ENCODE data around the gene C9orf152. TPM values are rescaled to one million over a fixed set of nuclear protein-coding genes. Genes with fewer than 3 reads are reported as not detected.

The C9orf152 gene
- total RNA-seq, 1 experiment from 2014 or later = 0.95 TPM

GRCh38 chr9:110175275-110175968 lies 32.5 kb downstream of the C9orf152 start:
- H3K27me3 ChIP-seq (ENCODE audit: low read length) = no peaks in the 10 kb centered on the region
- DNase-seq = no peak
- H2AFZ ChIP-seq (ENCODE audit: low read length) = no peak overlapping the region
- H4K20me1 ChIP-seq (ENCODE audit: low read length) = no peaks in the 10 kb centered on the region
- H3F3A ChIP-seq (ENCODE audit: low read length, unreplicated experiment) = no peaks in the 10 kb centered on the region
- H3K4me2 ChIP-seq (ENCODE audit: low read length) = no peak overlapping the region
- no TSS peak for BruUV-seq (replicated peaks)
- POLR2A ChIA-PET (ENCODE audit: unreplicated experiment) = no interaction called here
- no peak overlapping the region for H3K4me3 ChIP-seq (ENCODE audit: low read length)
- CTCF ChIA-PET = no interaction called here
- no peak overlapping the region for H3K9ac ChIP-seq (ENCODE audit: low read length)
- H3K4me1 ChIP-seq (ENCODE audit: insufficient read depth, low read length) = peaks cover 13% of the 10 kb centered on the region
- intact Hi-C loops (cut with micrococcal nuclease) = no loop called here
- H3K27ac ChIP-seq (ENCODE audit: low read length) = no peak overlapping the region
- H3K9me3 ChIP-seq (ENCODE audit: low read length) = no peaks in the 10 kb centered on the region
- no peaks in the 10 kb centered on the region for H3K79me2 ChIP-seq (ENCODE audit: low read length)
- TF ChIP-seq EZH2 (IDR thresholded peaks at IDR 0.05; ENCODE audit: low read length, unreplicated experiment) = no peak
- TF ChIP-seq CTCF (conservative IDR thresholded peaks at IDR 0.05; ENCODE audit: low read depth, low read length) = no peak
- no peak for TF ChIP-seq EZH2phosphoT487 (IDR thresholded peaks at IDR 0.05; ENCODE audit: borderline replicate concordance, low read length)
- 0 out of 2 replicates have a peak, but pooled peaks cover 2% of the 10 kb centered on the region for H3K36me3 ChIP-seq (ENCODE audit: low read depth, low read length)
- no peaks in the 10 kb centered on the region for H3K9me2 ChIP-seq (replicated peaks; ENCODE audit: low read length)
- no peak for ATAC-seq

- Histone ChIP-seq H3K9me3 (ENCODE audit: low read length) (no peaks in the 10 kb centered on the region), H3K27me3 (ENCODE audit: low read length) (no peaks in the 10 kb centered on the region), H3K27ac (ENCODE audit: low read length) (no peak overlapping the region), H3F3A (ENCODE audit: low read length, unreplicated experiment) (no peaks in the 10 kb centered on the region), H3K4me3 (ENCODE audit: low read length) (no peak overlapping the region), H3K36me3 (ENCODE audit: low read depth, low read length) (peaks cover 5% of the 10 kb centered on the region), H3K9ac (ENCODE audit: low read length) (no peak overlapping the region), H4K20me1 (ENCODE audit: low read length) (no peaks in the 10 kb centered on the region), H3K79me2 (ENCODE audit: low read length) (no peaks in the 10 kb centered on the region), H3K9me2 (replicated peaks; ENCODE audit: low read length) (no peaks in the 10 kb centered on the region), H3K4me2 (ENCODE audit: low read length) (no peak overlapping the region), H3K4me1 (ENCODE audit: insufficient read depth, low read length) (no peaks in the 10 kb centered on the region), H2AFZ (ENCODE audit: low read length) (no peak overlapping the region)
- no TSS peak for BruUV-seq (replicated peaks)
- no peak for DNase-seq
- no peak for TF ChIP-seq CTCF (conservative IDR thresholded peaks at IDR 0.05; ENCODE audit: low read depth, low read length)
- no peak for TF ChIP-seq EZH2phosphoT487 (IDR thresholded peaks at IDR 0.05; ENCODE audit: borderline replicate concordance, low read length)
- TF ChIP-seq EZH2 (IDR thresholded peaks at IDR 0.05; ENCODE audit: low read length, unreplicated experiment) = no peak
- intact Hi-C loops (cut with micrococcal nuclease) = no loop called here
- no peak for ATAC-seq
- POLR2A ChIA-PET (ENCODE audit: unreplicated experiment) = no interaction called here
- CTCF ChIA-PET = no interaction called here
Observed at GRCh38 chr9:110173322-110173642, 34.7 kb downstream of the C9orf152 start.

- H4K20me1 ChIP-seq (ENCODE audit: low read length) = no peaks in the 10 kb centered on the region
- ChIA-PET CTCF (interaction anchor here (0.7 kb wide), 1 partner anchor 267 kb away, joined by 4 read pairs; no protein-coding TSS in a partner anchor), POLR2A (ENCODE audit: unreplicated experiment) (no interaction called here)
- H2AFZ ChIP-seq (ENCODE audit: low read length) = no peak overlapping the region
- DNase-seq (no peak), ATAC-seq (no peak)
- no peaks in the 10 kb centered on the region for H3K27me3 ChIP-seq (ENCODE audit: low read length)
- no peaks in the 10 kb centered on the region for H3F3A ChIP-seq (ENCODE audit: low read length, unreplicated experiment)
- no peak for TF ChIP-seq EZH2 (IDR thresholded peaks at IDR 0.05; ENCODE audit: low read length, unreplicated experiment)
- no peak for TF ChIP-seq CTCF (conservative IDR thresholded peaks at IDR 0.05; ENCODE audit: low read depth, low read length)
- no peak for TF ChIP-seq EZH2phosphoT487 (IDR thresholded peaks at IDR 0.05; ENCODE audit: borderline replicate concordance, low read length)
- H3K9ac ChIP-seq (ENCODE audit: low read length) = no peak overlapping the region
- H3K36me3 ChIP-seq (ENCODE audit: low read depth, low read length) = peaks cover 5% of the 10 kb centered on the region
- no peaks in the 10 kb centered on the region for H3K4me1 ChIP-seq (ENCODE audit: insufficient read depth, low read length)
- H3K9me2 ChIP-seq (replicated peaks; ENCODE audit: low read length) = no peaks in the 10 kb centered on the region
- H3K9me3 ChIP-seq (ENCODE audit: low read length) = no peaks in the 10 kb centered on the region
- no peak overlapping the region for H3K27ac ChIP-seq (ENCODE audit: low read length)
- no TSS peak for BruUV-seq (replicated peaks)
- intact Hi-C loops (cut with micrococcal nuclease) = no loop called here
- H3K79me2 ChIP-seq (ENCODE audit: low read length) = no peaks in the 10 kb centered on the region
- H3K4me2 ChIP-seq (ENCODE audit: low read length) = no peak overlapping the region
- H3K4me3 ChIP-seq (ENCODE audit: low read length) = no peak overlapping the region
Observed at GRCh38 chr9:110170357-110171257, 37.4 kb downstream of the C9orf152 start.
